ENCODE data around the gene ANAPC5.
"Not testable (repeated sequence)": the region's sequence is repeated elsewhere in the genome, so short reads cannot be mapped to it uniquely, and the experiment has no call there.

The ANAPC5 gene

GRCh38 chr12:121310231-121310630, 42.0 kb downstream of the ANAPC5 start:
- DNase-seq = not testable (repeated sequence)

GRCh38 chr12:121307397-121307796, 44.8 kb downstream of the ANAPC5 start:
- not testable (repeated sequence) for DNase-seq

- DNase-seq = no peak
Measured at GRCh38 chr12:121304306-121304705, 47.9 kb downstream of the ANAPC5 start.

- DNase-seq = no peak
Measured at GRCh38 chr12:121301876-121302275, 50.3 kb downstream of the ANAPC5 start.

GRCh38 chr12:121300083-121300819, 52.0 kb downstream of the ANAPC5 start:
- no peak for DNase-seq

- DNase-seq = no peak
Measured at GRCh38 chr12:121299662-121300061, 52.5 kb downstream of the ANAPC5 start.

- not testable (repeated sequence) for DNase-seq
Measured at GRCh38 chr12:121298411-121298810, 53.8 kb downstream of the ANAPC5 start.

- peak; percentile 48 for DNase-seq
Measured at GRCh38 chr12:121297435-121297991, 54.7 kb downstream of the ANAPC5 start.

- DNase-seq = peak; percentile 93
Measured at GRCh38 chr12:121296618-121297434, 55.4 kb downstream of the ANAPC5 start, which contains the start of gene CAMKK2. TSS of gene CAMKK2 (minus strand) at chr12:121296709. CDS start at chr12:121274526, 22,183 bp downstream.

- peak; percentile 33 for DNase-seq
Measured at GRCh38 chr12:121295746-121296617, 56.2 kb downstream of the ANAPC5 start.

- peak; percentile 29 for DNase-seq
Measured at GRCh38 chr12:121295116-121295745, 57.0 kb downstream of the ANAPC5 start.

- no peak for DNase-seq
Measured at GRCh38 chr12:121294151-121294889, 57.9 kb downstream of the ANAPC5 start.

GRCh38 chr12:121293603-121294002, 58.6 kb downstream of the ANAPC5 start:
- DNase-seq = no peak

GRCh38 chr12:121290410-121290809, 61.8 kb downstream of the ANAPC5 start:
- DNase-seq = no peak

GRCh38 chr12:121289962-121290361, 62.2 kb downstream of the ANAPC5 start:
- DNase-seq = no peak

- no peak for DNase-seq
Measured at GRCh38 chr12:121288986-121289385, 63.2 kb downstream of the ANAPC5 start.

GRCh38 chr12:121288158-121288845, 63.9 kb downstream of the ANAPC5 start:
- no peak for DNase-seq

- no peak for DNase-seq
Measured at GRCh38 chr12:121287267-121287954, 64.8 kb downstream of the ANAPC5 start.

- no peak for DNase-seq
Measured at GRCh38 chr12:121285856-121286255, 66.4 kb downstream of the ANAPC5 start.
